DOHH2 (cell line): Measurements from ENCODE around the gene PAPOLA.

ENCODE experiments used
- H3F3A ChIP-seq: fragments of 200-600 bp; sonication (generic), shearing (Covaris generic); 2 replicates; pipeline ENCODE4 v1.6.0; 2016; ENCODE audit warnings: antibody characterized with exemption, mild to moderate bottlenecking; ENCODE audit not compliant: control insufficient read depth, insufficient read depth
- H3K27ac ChIP-seq: fragments of 200-600 bp; sonication (generic); 2 replicates; pipeline ENCODE4 v1.5.1; 2014; ENCODE audit warnings: low read depth, mild to moderate bottlenecking, low read length, moderate library complexity
- H3K27me3 ChIP-seq: fragments of 200-600 bp; sonication (generic); 2 replicates; pipeline ENCODE4 v1.6.1; 2014; ENCODE audit warnings: mild to moderate bottlenecking, low read length, mixed read lengths; ENCODE audit not compliant: control insufficient read depth
- H3K36me3 ChIP-seq: fragments of 200-600 bp; sonication (generic); 2 replicates; pipeline ENCODE4 v1.6.1; 2014; ENCODE audit warnings: mild to moderate bottlenecking, low read length, moderate library complexity, mixed read lengths; ENCODE audit not compliant: control insufficient read depth
- H3K4me1 ChIP-seq: fragments of 200-600 bp; sonication (generic); 2 replicates; pipeline ENCODE4 v1.6.1; 2014; ENCODE audit warnings: mild to moderate bottlenecking, low read length, mixed read lengths; ENCODE audit not compliant: control insufficient read depth
- H3K4me2 ChIP-seq: fragments of 200-600 bp; sonication (generic); 2 replicates; pipeline ENCODE4 v1.6.0; 2014; ENCODE audit warnings: mild to moderate bottlenecking, low read length, moderate library complexity
- H3K4me3 ChIP-seq: fragments of 200-600 bp; sonication (generic); 2 replicates; pipeline ENCODE4 v1.5.1; 2014; ENCODE audit warnings: mild to moderate bottlenecking, low read length, mixed read lengths
- H3K79me2 ChIP-seq: fragments of 200-600 bp; sonication (generic); 2 replicates; pipeline ENCODE4 v1.6.1; 2014; ENCODE audit warnings: mild to moderate bottlenecking, low read length, mixed read lengths; ENCODE audit not compliant: control insufficient read depth
- H3K9me2 ChIP-seq: fragments of 200-600 bp; sonication (generic); replicated peaks from 2 replicates; pipeline ENCODE4 v1.6.1; 2014; ENCODE audit warnings: mild to moderate bottlenecking, low read length, mixed read lengths; ENCODE audit not compliant: control insufficient read depth
- H3K9me3 ChIP-seq: fragments of 200-600 bp; sonication (generic); 2 replicates; pipeline ENCODE4 v1.6.1; 2014; ENCODE audit warnings: antibody characterized with exemption, low read length, mixed read lengths; ENCODE audit not compliant: control insufficient read depth, insufficient read depth
- H4K20me1 ChIP-seq: fragments of 200-600 bp; sonication (generic); 2 replicates; pipeline ENCODE4 v1.6.0; 2014; ENCODE audit warnings: low read depth, mild to moderate bottlenecking, antibody characterized with exemption, low read length, moderate library complexity; ENCODE audit not compliant: control insufficient read depth, insufficient read depth
- EZH2phosphoT487 ChIP-seq: fragments of 200-600 bp; sonication (generic); IDR thresholded peaks from 2 replicates; pipeline ENCODE4 v1.6.1; 2017; ENCODE audit warnings: borderline replicate concordance, mild to moderate bottlenecking, antibody characterized with exemption, low read length, moderate library complexity, mixed read lengths
- TF ChIP-seq, protein P1 (sequence below): fragments of 200-600 bp; sonication (generic); IDR thresholded peaks from one replicate; pipeline ENCODE4 v1.5.1; 2014; ENCODE audit warnings: antibody characterized with exemption, mild to moderate bottlenecking, low read depth, low read length; ENCODE audit not compliant: poor library complexity, severe bottlenecking

PAPOLA gene

DNA sequence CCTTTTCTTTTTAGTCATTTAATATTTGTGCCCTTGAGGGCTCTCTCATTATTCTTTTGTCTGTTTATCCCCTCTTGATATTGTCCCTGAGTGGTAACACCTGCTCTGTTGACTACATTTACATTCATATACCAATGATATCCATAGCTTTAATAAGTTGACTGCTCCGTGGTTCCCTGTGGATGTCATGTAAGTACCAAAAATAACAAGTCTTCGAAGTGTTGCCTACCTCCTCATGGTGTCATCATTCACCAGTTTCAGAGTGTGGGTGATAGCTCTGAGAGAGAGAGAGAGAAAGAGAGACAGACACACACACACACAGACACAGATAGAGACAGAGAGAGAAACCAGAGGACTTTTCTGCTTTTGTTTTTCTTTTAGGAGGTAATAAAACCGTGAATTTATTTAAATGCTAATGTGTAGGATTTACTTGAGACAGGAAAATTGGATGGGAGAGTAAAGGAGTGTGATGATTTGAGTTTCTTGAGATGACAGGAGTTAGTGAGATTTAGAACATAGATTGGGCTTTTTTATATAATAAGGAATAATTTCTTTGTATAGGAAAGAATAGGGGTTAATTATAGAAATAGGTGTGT, 52.2 kb downstream of the PAPOLA start:
- no peaks in the 10 kb centered on the region for H3K27me3 ChIP-seq
- no peak overlapping the region for H3K4me2 ChIP-seq
- H3K4me1 ChIP-seq, result no peaks in the 10 kb centered on the region
- H3K9me2 ChIP-seq, result no peaks in the 10 kb centered on the region
- H3K79me2 ChIP-seq, result no peaks in the 10 kb centered on the region
- H3F3A ChIP-seq, result peaks cover 3% of the 10 kb centered on the region; the same call in 1 of the 2 replicates
- no peak for TF ChIP-seq EZH2phosphoT487
- TF ChIP-seq, protein P1, sequence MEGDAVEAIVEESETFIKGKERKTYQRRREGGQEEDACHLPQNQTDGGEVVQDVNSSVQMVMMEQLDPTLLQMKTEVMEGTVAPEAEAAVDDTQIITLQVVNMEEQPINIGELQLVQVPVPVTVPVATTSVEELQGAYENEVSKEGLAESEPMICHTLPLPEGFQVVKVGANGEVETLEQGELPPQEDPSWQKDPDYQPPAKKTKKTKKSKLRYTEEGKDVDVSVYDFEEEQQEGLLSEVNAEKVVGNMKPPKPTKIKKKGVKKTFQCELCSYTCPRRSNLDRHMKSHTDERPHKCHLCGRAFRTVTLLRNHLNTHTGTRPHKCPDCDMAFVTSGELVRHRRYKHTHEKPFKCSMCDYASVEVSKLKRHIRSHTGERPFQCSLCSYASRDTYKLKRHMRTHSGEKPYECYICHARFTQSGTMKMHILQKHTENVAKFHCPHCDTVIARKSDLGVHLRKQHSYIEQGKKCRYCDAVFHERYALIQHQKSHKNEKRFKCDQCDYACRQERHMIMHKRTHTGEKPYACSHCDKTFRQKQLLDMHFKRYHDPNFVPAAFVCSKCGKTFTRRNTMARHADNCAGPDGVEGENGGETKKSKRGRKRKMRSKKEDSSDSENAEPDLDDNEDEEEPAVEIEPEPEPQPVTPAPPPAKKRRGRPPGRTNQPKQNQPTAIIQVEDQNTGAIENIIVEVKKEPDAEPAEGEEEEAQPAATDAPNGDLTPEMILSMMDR, result no peak
- H3K36me3 ChIP-seq, result peaks cover 79% of the 10 kb centered on the region
- no peak overlapping the region for H3K4me3 ChIP-seq
- H3K9me3 ChIP-seq, result no peaks in the 10 kb centered on the region
- H4K20me1 ChIP-seq, result no peaks in the 10 kb centered on the region
- no peak overlapping the region for H3K27ac ChIP-seq

DNA sequence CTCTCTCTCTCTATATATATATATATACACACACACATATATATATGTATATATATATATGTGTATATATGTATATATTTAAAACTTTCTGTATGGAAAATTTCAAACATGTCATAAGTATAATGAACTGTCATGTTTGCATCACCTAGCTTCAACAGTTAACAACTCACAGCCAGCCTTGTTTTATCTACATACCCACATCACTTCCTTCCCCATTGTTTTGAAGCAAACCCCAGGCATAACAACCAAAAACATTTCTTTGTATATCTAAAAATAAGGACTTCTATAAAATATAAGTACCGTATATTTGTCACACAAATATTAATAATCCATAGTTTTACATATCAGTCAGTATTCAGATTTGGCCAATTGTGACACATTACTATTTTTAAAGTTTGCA, 57.4 kb downstream of the PAPOLA start:
- Histone ChIP-seq H3K9me2 (no peaks in the 10 kb centered on the region), H3K79me2 (no peaks in the 10 kb centered on the region), H3K9me3 (no peaks in the 10 kb centered on the region), H3K4me1 (no peaks in the 10 kb centered on the region), H3K27me3 (no peaks in the 10 kb centered on the region), H4K20me1 (no peaks in the 10 kb centered on the region), H3K4me2 (no peak overlapping the region), H3K27ac (no peak overlapping the region), H3K4me3 (no peak overlapping the region), H3K36me3 (peaks cover 76% of the 10 kb centered on the region), H3F3A (peaks cover 9% of the 10 kb centered on the region; the same call in 1 of the 2 replicates)
- no peak for TF ChIP-seq EZH2phosphoT487
- TF ChIP-seq, protein P1, result no peak

DNA sequence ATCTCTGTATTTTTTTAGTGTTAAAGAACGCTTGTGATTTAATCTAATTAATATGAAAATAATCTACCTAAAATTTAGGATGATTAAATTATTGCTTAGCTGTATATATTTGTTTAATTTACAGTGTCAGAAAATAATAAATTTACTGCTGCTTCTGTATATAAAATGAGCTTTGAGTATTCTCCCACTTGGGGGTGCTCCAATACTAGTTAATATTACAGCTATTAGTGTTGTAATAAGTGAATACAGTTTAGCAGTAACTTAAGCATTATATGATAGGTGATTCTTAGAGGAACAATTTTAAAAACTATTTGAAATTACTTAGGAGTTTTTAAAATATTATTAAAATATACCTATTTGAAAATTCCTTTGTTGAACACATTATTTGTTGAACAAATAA, 62.2 kb downstream of the PAPOLA start:
- peaks cover 78% of the 10 kb centered on the region for H3K36me3 ChIP-seq
- no peak overlapping the region for H3K4me2 ChIP-seq
- no peak overlapping the region for H3K27ac ChIP-seq
- H3K79me2 ChIP-seq, result no peaks in the 10 kb centered on the region
- H3K27me3 ChIP-seq, result no peaks in the 10 kb centered on the region
- no peak overlapping the region for H3K4me3 ChIP-seq
- peaks cover 5% of the 10 kb centered on the region; the same call in 1 of the 2 replicates for H4K20me1 ChIP-seq
- H3K4me1 ChIP-seq, result peaks cover 13% of the 10 kb centered on the region
- TF ChIP-seq, protein P1, result no peak
- TF ChIP-seq EZH2phosphoT487, result no peak
- H3K9me2 ChIP-seq, result no peaks in the 10 kb centered on the region
- H3F3A ChIP-seq, result peaks cover 9% of the 10 kb centered on the region; the same call in 1 of the 2 replicates
- H3K9me3 ChIP-seq, result no peaks in the 10 kb centered on the region
